Measurements from ENCODE around the gene ACKR3.

The ACKR3 gene

GRCh38 chr2:236612737-236613136 lies 43.1 kb downstream of the ACKR3 start:
- no peak for DNase-seq

GRCh38 chr2:236613612-236614011 lies 44.0 kb downstream of the ACKR3 start:
- no peak for DNase-seq

- no peak for DNase-seq
Measured at GRCh38 chr2:236614551-236614950, 44.9 kb downstream of the ACKR3 start.

- DNase-seq: no peak
Measured at GRCh38 chr2:236616031-236616430, 46.4 kb downstream of the ACKR3 start.

- DNase-seq: no peak
Measured at GRCh38 chr2:236616624-236617023, 47.0 kb downstream of the ACKR3 start.

GRCh38 chr2:236617221-236617737 lies 47.7 kb downstream of the ACKR3 start:
- DNase-seq: no peak

GRCh38 chr2:236617796-236618195 lies 48.2 kb downstream of the ACKR3 start:
- no peak for DNase-seq

- DNase-seq: no peak
Measured at GRCh38 chr2:236618370-236618769, 48.7 kb downstream of the ACKR3 start.

GRCh38 chr2:236619910-236620612 lies 50.4 kb downstream of the ACKR3 start:
- no peak for DNase-seq

- DNase-seq: no peak
Measured at GRCh38 chr2:236621786-236622185, 52.2 kb downstream of the ACKR3 start.

GRCh38 chr2:236622201-236622600 lies 52.6 kb downstream of the ACKR3 start:
- no peak for DNase-seq

- no peak for DNase-seq
Measured at GRCh38 chr2:236622660-236623059, 53.0 kb downstream of the ACKR3 start.

- DNase-seq: no peak
Measured at GRCh38 chr2:236623816-236624215, 54.2 kb downstream of the ACKR3 start.

- DNase-seq: no peak
Measured at GRCh38 chr2:236625156-236625690, 55.6 kb downstream of the ACKR3 start.

GRCh38 chr2:236626391-236627150 lies 56.9 kb downstream of the ACKR3 start:
- no peak for DNase-seq

- no peak for DNase-seq
Measured at GRCh38 chr2:236627193-236627592, 57.6 kb downstream of the ACKR3 start.

- no peak for DNase-seq
Measured at GRCh38 chr2:236627841-236628240, 58.2 kb downstream of the ACKR3 start.

GRCh38 chr2:236628256-236628901 lies 58.8 kb downstream of the ACKR3 start:
- no peak for DNase-seq

GRCh38 chr2:236628981-236629605 lies 59.5 kb downstream of the ACKR3 start:
- no peak for DNase-seq

- DNase-seq: no peak
Measured at GRCh38 chr2:236629961-236630872, 60.6 kb downstream of the ACKR3 start.

- no peak for DNase-seq
Measured at GRCh38 chr2:236631281-236631855, 61.7 kb downstream of the ACKR3 start.

All from activated effector memory CD4-positive, alpha-beta T cell treated with Interleukin-2 at 50 U/mL for 16 hours (primary cell).